Duodenal mucosa (tissue), 2 donors: Measurements from ENCODE around the gene TRPV4.
A peak's percentile ranks its signal among the peaks of the same experiment; 100 is the strongest.

Experiments used
- H3K27ac ChIP-seq: one replicate; pipeline ENCODE4 v1.7.0; 2013; ENCODE audit warnings: low read depth, low read length
- H3K27me3 ChIP-seq, 2 donors: one replicate each; pipeline ENCODE4 v1.7.0; 2013; ENCODE audit warnings: low read length in 2 of 2, control low read depth in 1 of 2; ENCODE audit not compliant: insufficient read depth in 2 of 2, control insufficient read depth in 1 of 2
- H3K36me3 ChIP-seq, 2 donors: one replicate each; pipeline ENCODE4 v1.7.0; 2013; ENCODE audit warnings: low read length in 2 of 2, control low read depth in 1 of 2; ENCODE audit not compliant: insufficient read depth in 2 of 2, control insufficient read depth in 1 of 2
- H3K4me1 ChIP-seq, 2 donors: one replicate each; pipeline ENCODE4 v1.7.0; 2013; ENCODE audit warnings: low read length in 2 of 2, control low read depth in 1 of 2; ENCODE audit not compliant: insufficient read depth in 2 of 2, control insufficient read depth in 1 of 2
- H3K4me3 ChIP-seq, 2 donors: one replicate each; pipeline ENCODE4 v1.7.0; 2013; ENCODE audit warnings: low read length in 2 of 2, low read depth in 1 of 2
- H3K9ac ChIP-seq, 2 donors: one replicate each; pipeline ENCODE4 v1.7.0; 2013; ENCODE audit warnings: low read length in 2 of 2, low read depth in 1 of 2
- H3K9me3 ChIP-seq, 2 donors: one replicate each; pipeline ENCODE4 v1.7.0; 2013; ENCODE audit warnings: low read length in 2 of 2, control low read depth in 1 of 2; ENCODE audit not compliant: control insufficient read depth in 1 of 2

The TRPV4 gene

DNA sequence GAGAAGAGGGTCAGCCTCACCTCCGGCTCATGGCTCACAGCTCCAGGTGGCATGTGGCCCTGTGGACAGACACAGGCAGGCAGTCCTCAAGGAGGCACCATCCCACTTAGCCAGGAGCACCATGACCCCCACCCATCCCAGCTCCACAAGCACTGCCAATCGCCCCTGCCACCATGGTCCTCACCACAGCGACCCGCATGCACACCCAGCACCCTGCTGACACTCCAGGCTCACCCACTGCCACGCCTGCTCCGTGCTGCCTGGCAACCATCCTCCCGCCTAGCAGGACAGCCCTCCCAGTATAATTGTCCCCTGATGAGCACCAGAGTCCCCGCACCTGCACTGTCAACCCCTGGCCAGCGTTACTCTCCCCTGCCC, 50.9 kb downstream of the TRPV4 start:
- peaks cover 0 to 5% of the 10 kb centered on the region in 2 donors for H3K9me3 ChIP-seq
- H3K27me3 ChIP-seq: no peaks in the 10 kb centered on the region
- H3K4me3 ChIP-seq: no peak overlapping the region
- H3K27ac ChIP-seq: no peak overlapping the region
- no peaks in the 10 kb centered on the region for H3K4me1 ChIP-seq
- no peaks in the 10 kb centered on the region for H3K36me3 ChIP-seq
- no peak overlapping the region for H3K9ac ChIP-seq

DNA sequence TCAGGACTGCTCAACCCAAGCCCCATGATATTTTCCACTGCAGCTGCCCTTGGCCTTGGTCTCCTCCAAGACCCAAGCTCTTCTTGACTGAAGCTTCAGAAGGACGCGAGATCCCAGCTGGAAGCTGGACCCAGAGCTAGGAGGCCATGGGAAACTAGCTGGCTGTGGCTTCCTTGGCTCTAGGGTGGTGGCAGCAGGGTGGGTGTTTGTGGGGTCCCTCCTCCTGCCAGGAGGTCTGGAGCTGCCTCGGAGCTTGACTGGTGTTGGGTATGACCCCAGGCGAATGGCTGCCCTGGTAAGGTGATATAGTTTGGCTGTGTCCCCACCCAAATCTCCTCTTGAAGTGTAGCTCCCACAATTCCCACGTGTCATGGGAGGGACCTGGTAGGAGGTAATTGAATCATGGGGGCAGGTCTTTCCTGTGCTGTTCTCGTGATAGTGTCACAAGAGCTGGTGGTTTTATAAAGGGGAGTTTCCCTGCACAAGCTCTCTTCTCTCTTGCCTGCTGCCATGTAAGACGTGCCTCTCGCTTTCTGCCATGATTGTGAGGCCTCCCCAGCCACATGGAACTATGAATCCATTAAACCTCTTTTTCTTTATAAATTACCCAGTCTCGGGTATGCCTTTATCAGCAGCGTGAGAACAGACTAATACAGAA, 51.4 kb downstream of the TRPV4 start:
- H3K27me3 ChIP-seq: no peaks in the 10 kb centered on the region

DNA sequence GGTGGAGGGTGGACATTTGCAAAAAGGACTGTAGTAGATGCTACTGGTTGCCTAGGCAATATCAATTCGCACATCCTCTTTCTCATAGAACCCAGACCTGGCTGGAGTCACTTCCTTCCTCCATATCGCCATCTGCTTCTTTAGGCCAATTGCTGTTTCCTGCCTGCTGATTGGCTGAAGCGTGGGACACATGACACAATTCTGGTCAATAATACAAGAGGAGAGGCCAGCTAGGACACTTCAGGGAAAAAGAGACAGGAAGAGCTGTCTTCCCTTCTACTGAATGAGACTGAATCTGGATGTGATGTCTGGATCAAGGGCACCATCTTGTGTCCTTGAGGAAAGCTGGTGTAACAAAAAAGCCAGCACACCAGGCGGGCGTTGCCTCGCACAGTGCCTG, 53.8 kb downstream of the TRPV4 start:
- Histone ChIP-seq H3K36me3 (no peaks in the 10 kb centered on the region), H3K27me3 (no peaks in the 10 kb centered on the region), H3K4me3 (no peak overlapping the region), H3K4me1 (no peaks in the 10 kb centered on the region), H3K9ac (no peak overlapping the region), H3K27ac (no peak overlapping the region), H3K9me3 (peaks cover 0 to 5% of the 10 kb centered on the region in 2 donors)

More for the DNA sequence above, 51.4 kb downstream of the TRPV4 start:
- Histone ChIP-seq H3K9ac (no peak overlapping the region), H3K9me3 (peaks cover 0 to 5% of the 10 kb centered on the region in 2 donors), H3K4me1 (no peaks in the 10 kb centered on the region), H3K27ac (no peak overlapping the region), H3K4me3 (no peak overlapping the region), H3K36me3 (no peaks in the 10 kb centered on the region)

DNA sequence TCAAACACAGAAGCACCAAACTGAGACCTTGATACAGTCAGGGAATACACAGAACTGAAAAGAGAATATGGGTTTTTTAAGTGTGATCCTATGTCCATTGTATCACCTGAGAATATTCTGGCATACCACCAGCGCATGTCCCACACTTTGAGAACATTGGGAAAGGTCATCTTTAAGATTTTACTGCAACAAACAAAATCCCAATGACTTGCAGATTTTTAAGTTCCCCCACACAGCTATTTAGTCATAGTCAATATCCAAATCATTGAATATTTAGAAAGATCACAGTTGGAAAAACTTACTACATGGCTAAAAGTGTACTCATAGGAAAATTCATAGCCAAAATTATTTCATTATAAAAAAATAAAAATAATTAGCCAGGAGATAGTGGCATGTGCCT, 54.5 kb downstream of the TRPV4 start:
- peaks cover under 1 to 5% of the 10 kb centered on the region in 2 donors for H3K4me1 ChIP-seq
- H3K27me3 ChIP-seq: no peaks in the 10 kb centered on the region
- H3K27ac ChIP-seq: no peak overlapping the region
- H3K36me3 ChIP-seq: no peaks in the 10 kb centered on the region
- H3K9me3 ChIP-seq: peaks cover 0 to 5% of the 10 kb centered on the region in 2 donors
- no peak overlapping the region for H3K9ac ChIP-seq
- H3K4me3 ChIP-seq: no peak overlapping the region

DNA sequence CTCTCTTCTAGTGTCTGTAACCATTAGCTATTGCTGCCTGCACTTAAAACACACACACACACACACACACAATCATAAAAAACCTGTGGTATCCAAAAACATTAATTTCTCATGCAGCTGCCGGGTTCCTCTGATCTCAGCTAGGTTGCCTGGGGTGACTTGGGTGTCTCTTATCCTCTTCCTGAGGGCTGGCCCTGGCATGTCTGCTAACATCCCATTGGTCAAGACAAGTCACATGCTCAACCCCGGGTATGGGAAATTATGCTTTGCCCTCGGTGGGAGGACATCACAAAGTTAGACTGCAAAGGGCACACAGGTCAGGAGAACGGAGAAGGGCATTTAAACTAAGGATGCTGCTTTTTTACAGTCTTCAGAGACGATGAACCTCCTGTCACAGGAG, 55.7 kb downstream of the TRPV4 start:
- Histone ChIP-seq H3K9me3 (peaks cover 0 to 5% of the 10 kb centered on the region in 2 donors), H3K27me3 (no peaks in the 10 kb centered on the region), H3K36me3 (no peaks in the 10 kb centered on the region), H3K27ac (no peak overlapping the region), H3K4me3 (no peak overlapping the region), H3K9ac (no peak overlapping the region), H3K4me1 (peaks cover 10 to 12% of the 10 kb centered on the region in 2 donors)

DNA sequence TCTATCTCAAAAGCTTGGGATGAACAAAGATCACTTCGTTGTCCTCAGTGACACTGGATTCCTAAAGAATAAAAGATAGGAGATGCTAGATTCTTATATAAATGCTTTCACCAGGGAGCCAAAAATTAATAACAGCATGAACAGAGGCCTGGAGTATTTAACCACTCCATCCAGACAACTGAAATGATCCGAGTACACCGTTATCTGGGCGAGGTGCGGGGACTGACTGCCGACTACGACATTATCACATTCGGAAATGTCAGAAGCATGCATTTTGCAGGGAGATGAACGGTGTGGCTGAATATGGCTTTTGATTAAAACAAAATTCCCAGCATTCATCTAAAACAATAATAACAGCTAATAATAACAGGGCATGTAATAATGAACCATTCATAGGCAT, 56.6 kb downstream of the TRPV4 start:
- no peak overlapping the region for H3K4me3 ChIP-seq
- no peaks in the 10 kb centered on the region for H3K36me3 ChIP-seq
- H3K9ac ChIP-seq: no peak overlapping the region
- H3K4me1 ChIP-seq: peaks cover 10 to 12% of the 10 kb centered on the region in 2 donors
- H3K27ac ChIP-seq: no peak overlapping the region
- H3K27me3 ChIP-seq: no peaks in the 10 kb centered on the region
- peaks cover 0 to 5% of the 10 kb centered on the region in 2 donors for H3K9me3 ChIP-seq

DNA sequence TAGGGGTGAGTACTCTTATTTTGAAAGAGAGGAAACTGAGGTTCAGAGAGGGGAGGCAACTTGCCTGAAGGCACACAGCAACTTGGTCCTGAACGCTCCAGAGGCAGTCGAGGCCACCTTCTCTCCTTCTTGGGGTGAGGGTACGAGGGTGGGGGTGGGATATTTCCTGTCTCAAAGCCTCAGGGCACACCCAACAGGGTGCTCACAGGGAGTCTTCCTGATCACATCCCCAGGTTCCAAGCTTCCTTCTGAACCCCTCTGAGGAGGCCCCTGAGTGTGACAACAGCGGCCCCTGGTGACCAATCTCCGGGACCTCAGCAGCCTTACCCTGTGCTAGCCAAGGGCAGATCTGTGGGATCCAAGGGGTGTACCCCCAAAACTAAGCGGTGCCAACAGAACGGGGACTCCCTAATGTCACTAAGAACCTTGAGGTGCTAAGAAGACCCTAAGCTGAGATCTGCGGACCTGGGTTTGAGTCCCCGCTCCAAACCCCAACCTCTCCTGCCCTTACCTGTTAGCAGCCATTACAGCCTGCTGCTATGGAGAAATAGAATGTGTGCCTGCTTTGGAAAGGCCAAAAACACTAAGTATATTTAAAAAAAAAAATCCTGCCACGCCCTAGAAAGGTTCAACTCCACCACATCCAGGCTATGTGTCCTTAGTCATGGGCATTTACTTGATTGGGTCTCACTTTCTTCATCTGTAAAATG, 57.9 kb downstream of the TRPV4 start:
- Histone ChIP-seq H3K9me3 (peaks cover 0 to 5% of the 10 kb centered on the region in 2 donors), H3K9ac (no peak overlapping the region), H3K27me3 (no peaks in the 10 kb centered on the region), H3K36me3 (no peaks in the 10 kb centered on the region), H3K4me3 (no peak overlapping the region), H3K4me1 (peaks cover 10 to 12% of the 10 kb centered on the region in 2 donors), H3K27ac (no peak overlapping the region)

DNA sequence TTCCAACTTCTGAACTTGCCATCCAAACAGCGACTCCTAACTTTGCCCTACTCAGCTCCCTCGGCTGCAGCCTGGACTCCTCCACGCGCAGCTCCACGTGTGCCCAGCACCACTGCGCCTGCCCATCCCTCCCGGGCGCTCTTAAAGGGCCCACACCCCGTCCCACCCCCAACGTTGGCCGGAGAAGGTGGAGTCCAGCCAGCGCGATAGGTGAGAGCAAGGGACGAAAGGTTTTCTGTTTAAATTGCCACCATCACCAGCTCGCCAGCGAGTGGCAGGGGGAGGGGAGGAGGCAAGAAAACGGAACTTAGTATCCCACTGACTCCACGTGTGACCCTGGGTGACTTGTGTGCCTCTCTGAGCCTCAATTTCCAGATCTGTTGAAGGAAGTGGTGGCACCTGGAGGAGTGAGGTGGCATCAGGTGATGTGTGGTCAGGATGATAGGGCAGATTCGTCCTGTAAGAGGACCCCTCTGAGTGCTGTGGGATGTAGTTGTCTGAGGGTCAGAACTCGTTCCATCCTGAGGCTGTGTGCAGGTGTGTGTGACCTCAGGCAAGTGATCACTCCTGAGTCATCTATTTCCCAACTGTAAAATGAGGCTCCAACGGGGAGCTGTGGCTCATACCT, 59.7 kb downstream of the TRPV4 start:
- H3K4me3 ChIP-seq: peak overlapping the region; percentile 26 to 53

DNA sequence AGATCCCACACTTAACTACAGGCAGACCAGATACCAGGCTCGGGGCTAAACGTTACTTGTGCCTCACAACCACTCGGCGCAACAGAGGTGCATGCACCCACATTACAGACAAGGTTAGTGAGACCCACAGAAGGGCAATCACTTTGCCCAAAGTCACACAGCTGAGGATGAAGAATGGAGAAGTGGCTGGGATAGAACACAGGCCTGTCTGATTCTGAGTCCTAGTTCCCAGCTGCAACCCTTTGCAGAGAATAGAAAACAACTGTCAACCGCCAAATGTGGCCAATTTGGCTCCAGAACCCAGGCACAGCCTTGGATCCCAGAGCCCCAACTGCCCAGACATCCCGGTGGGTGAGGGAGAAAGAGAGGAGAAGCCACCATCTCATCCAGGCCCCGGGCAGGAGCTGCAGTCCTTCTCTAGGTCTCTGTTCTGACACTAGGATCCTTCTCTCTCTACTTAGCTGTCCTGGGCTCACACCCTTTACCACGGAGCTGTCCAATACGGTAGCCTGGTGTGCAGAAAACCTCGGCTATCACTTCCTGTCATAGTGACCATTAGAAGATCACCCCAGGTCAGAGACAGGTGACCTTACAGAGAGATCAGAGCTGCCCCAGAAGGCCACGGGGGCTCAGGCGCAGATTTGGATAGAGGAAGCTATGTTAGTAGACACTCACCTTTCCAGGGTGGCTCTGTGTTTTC, 60.4 kb downstream of the TRPV4 start:
- H3K4me3 ChIP-seq: peak overlapping the region; percentile 26 to 53
- no peaks in the 10 kb centered on the region for H3K9me3 ChIP-seq
- H3K27me3 ChIP-seq: no peaks in the 10 kb centered on the region
- peaks cover 10 to 12% of the 10 kb centered on the region in 2 donors for H3K4me1 ChIP-seq
- H3K27ac ChIP-seq: no peak overlapping the region
- H3K9ac ChIP-seq: peak overlapping the region in 1 of 2 donors; percentile 25
- no peaks in the 10 kb centered on the region for H3K36me3 ChIP-seq

More for the DNA sequence above, 59.7 kb downstream of the TRPV4 start:
- no peaks in the 10 kb centered on the region for H3K9me3 ChIP-seq
- H3K36me3 ChIP-seq: no peaks in the 10 kb centered on the region
- no peak overlapping the region for H3K27ac ChIP-seq
- no peak overlapping the region for H3K9ac ChIP-seq
- no peaks in the 10 kb centered on the region for H3K27me3 ChIP-seq
- H3K4me1 ChIP-seq: peaks cover 10 to 12% of the 10 kb centered on the region in 2 donors
